Measurements from ENCODE around the gene FOXF1. TPM values are rescaled to one million over a fixed set of nuclear protein-coding genes. Genes with fewer than 3 reads are reported as not detected.

The FOXF1 gene
- total and polyA plus RNA-seq, 5 donors, result 0.14 to 0.84 (median 0.35) TPM

DNA sequence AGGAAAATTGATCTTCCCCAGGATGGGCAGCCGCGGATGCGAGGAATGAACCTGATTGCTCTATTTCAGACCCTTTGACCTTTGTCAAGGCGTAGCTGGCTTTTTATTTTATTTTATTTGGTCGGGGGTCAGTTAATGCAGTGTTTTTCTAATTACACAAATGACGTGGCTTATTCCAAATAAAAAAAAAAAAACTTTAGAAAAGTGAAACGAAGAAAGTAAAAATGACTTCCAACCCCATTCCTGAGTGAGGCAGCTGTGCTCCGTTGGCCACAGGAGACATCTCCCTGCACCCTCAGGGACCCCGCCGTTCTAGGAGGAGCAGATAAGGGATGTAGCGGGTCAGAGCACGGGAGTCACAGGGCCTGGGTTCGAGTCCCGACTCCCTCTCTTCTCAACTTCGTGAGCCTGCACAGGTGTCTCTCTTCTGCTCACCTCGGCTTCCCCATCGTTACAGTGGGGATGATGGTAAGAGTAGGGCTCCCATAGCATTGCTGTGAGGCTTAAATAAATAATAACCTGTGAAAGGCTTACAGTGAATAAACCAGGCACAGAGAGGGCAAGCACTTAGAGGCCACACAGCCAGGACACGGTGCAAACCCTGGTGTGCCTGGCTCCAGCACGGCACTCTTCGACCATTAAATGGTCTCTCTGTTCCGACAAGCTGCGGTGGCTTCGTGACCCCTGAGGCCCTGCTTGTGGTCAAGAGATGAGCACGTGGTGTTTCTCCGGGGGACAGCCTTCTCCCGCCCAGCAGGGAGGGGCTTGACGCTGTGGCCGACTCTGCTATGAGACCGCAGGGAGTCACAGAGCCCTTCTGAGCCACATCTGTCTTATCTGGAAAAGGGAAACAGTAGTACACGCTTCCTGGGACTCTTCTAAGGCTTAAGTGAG lies 10.2 kb downstream of the FOXF1 start:
- H3K4me1 ChIP-seq (ENCODE audit: control insufficient read depth, insufficient read depth, low read length), result no peaks in the 10 kb centered on the region

DNA sequence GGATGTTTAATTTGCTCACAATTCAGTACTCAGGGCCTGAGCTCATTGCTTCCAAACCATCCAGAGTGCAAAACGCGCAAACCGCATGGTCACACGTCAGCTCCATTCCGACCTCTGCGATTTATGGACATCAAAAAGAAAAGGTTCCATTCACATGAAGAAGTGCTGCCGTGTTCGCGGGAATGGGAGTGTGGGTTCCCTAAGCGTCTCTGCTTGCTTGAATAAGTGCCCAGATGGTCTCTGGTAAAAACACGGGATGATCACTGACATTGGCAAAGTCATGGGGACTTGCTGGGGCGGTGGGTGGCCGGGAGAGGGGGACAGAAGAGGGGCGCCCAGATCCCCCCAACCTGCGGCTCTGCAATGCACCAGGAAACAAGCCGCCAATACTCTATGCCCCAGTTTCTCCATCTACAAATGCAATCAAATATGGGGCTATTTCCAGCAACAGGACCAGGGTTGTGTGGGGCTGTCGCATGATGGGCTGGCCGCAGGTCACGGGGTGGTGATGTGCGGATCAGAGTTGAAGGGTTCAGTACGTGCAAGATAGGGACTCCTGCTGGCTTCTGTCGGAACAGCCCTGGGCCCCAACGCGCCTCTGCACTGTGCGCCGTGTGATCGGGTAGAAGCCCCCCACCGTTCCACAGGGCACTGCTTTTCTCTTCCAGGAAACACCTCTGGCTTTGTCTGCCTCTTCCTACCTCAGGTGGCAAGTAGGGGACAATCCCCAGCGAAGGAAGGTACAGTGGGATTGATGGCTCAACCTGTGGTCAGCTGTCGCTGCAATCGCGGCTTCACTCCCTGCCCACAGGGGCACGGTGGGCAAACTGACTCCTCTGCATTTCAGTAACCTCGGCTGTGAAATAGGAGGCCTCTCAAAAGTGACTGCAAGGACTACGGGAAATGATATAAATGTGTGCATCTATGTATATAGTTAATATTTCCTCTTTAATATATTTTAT lies 11.2 kb downstream of the FOXF1 start:
- H3K9me3 ChIP-seq (ENCODE audit: control insufficient read depth, low read length), result no peaks in the 10 kb centered on the region
- DNase-seq, result peak in 1 of 3 donors; percentile 31
- 75% methylated on average over 35 of the region's 35 CpGs for WGBS
- H3K27ac ChIP-seq (ENCODE audit: low read length), result no peak overlapping the region
- intact Hi-C loops (cut with DNase I), result no loop called here
- no peaks in the 10 kb centered on the region for H3K27me3 ChIP-seq (ENCODE audit: control insufficient read depth, insufficient read depth)
- no peak overlapping the region for H3K4me3 ChIP-seq (ENCODE audit: low read length)
- no peak for ATAC-seq
- no peaks in the 10 kb centered on the region for H3K4me1 ChIP-seq (ENCODE audit: control insufficient read depth, insufficient read depth, low read length)

More for the DNA sequence above, 10.2 kb downstream of the FOXF1 start:
- H3K9me3 ChIP-seq (ENCODE audit: control insufficient read depth, low read length), result no peaks in the 10 kb centered on the region
- H3K4me3 ChIP-seq (ENCODE audit: low read length), result no peak overlapping the region
- DNase-seq (peak in 1 of 3 donors; percentile 36), ATAC-seq (no peak)
- 39% methylated on average over 30 of the region's 30 CpGs for WGBS
- intact Hi-C loops (cut with DNase I), result loop anchor here in 1 of 4 donors (1.0 kb wide), 1 partner anchor 447 kb away; no protein-coding TSS in a partner anchor
- no peaks in the 10 kb centered on the region for H3K27me3 ChIP-seq (ENCODE audit: control insufficient read depth, insufficient read depth)
- no peak overlapping the region for H3K27ac ChIP-seq (ENCODE audit: low read length)

DNA sequence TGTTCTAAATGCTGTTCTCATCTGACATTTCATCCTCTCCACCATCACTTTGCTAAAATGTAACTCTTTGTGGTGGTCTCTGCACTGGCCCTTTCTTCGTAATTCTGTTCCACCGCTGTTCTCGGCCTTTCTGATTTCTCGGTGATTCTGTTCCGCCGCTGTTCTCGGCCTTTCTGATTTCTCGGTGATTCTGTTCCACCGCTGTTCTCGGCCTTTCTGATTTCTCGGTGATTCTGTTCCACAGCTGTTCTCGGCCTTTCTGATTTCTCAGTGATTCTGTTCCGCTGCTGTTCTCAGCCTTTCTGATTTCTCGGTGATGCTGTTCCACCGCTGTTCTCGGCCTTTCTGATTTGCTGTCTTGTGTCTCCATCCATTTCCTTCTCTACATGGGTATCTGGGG lies 12.3 kb downstream of the FOXF1 start:
- DNase-seq, result peak in 1 of 3 donors; percentile 19
- no peaks in the 10 kb centered on the region for H3K27me3 ChIP-seq (ENCODE audit: control insufficient read depth, insufficient read depth)
- no peak for ATAC-seq

DNA sequence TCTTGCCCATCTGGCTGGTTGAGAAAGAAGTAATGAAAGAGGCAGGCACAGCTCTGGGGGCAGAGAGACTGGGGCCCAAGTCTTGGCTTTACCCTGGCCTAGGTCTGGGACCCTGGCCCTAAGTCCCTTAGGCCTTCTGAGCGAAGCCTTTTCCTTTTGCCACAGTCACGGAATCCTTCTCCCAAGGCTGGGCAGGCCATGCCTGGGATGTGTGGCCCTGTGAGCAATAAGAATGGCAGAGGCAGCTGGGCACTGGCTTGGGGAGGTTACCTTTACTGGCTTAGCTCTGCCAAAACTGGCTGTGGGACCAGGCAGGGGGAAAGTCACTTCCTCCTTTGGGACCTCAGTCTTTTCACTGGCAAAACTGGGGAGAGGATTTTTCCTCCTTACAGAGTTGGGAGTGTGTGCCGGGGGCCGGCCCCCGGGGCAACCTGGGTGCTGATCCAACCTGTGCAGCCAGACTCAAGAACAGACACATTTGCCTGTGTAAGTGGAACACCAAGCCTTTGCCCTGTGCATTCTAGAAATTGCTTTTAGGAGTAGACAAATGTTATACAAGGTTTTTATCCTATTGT lies 12.9 kb downstream of the FOXF1 start:
- WGBS, result 75% methylated on average over 5 of the region's 5 CpGs
- intact Hi-C loops (cut with DNase I), result no loop called here
- H3K9me3 ChIP-seq (ENCODE audit: control insufficient read depth, low read length), result no peaks in the 10 kb centered on the region
- no peak overlapping the region for H3K4me3 ChIP-seq (ENCODE audit: low read length)
- H3K27ac ChIP-seq (ENCODE audit: low read length), result no peak overlapping the region
- H3K27me3 ChIP-seq (ENCODE audit: control insufficient read depth, insufficient read depth), result no peaks in the 10 kb centered on the region
- ATAC-seq (no peak), DNase-seq (peak in 1 of 3 donors; percentile 13)
- H3K4me1 ChIP-seq (ENCODE audit: control insufficient read depth, insufficient read depth, low read length), result no peaks in the 10 kb centered on the region

More for the DNA sequence above, 12.3 kb downstream of the FOXF1 start:
- intact Hi-C loops (cut with DNase I), result no loop called here
- H3K9me3 ChIP-seq (ENCODE audit: control insufficient read depth, low read length), result no peaks in the 10 kb centered on the region
- no peak overlapping the region for H3K4me3 ChIP-seq (ENCODE audit: low read length)
- no peaks in the 10 kb centered on the region for H3K4me1 ChIP-seq (ENCODE audit: control insufficient read depth, insufficient read depth, low read length)
- 93% methylated on average over 16 of the region's 16 CpGs for WGBS
- H3K27ac ChIP-seq (ENCODE audit: low read length), result no peak overlapping the region

DNA sequence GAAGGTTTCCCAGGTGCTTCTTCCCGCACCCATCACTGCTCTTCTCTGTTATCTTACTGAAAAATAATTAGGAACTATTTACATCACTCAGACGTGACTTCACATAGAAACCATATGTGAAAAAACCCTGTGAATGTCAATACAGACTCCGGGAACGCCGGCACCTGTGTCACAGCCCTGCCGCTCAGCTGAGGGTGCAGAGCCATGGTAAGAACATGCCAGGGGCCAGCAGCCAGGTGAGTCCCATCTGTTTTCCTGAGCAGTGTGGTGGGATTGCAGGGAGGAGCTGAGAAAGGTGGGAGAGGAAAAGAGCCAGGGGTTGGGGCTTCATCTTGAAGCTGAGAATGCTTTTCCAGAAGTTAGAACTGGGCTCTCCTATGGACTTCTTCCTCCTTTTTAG lies 13.7 kb downstream of the FOXF1 start:
- DNase-seq (peak in 1 of 3 donors; percentile 19), ATAC-seq (no peak)
- H3K9me3 ChIP-seq (ENCODE audit: control insufficient read depth, low read length), result no peaks in the 10 kb centered on the region
- H3K27me3 ChIP-seq (ENCODE audit: control insufficient read depth, insufficient read depth), result no peaks in the 10 kb centered on the region
- no peaks in the 10 kb centered on the region for H3K4me1 ChIP-seq (ENCODE audit: control insufficient read depth, insufficient read depth, low read length)
- no peak overlapping the region for H3K27ac ChIP-seq (ENCODE audit: low read length)
- 66% methylated on average over 6 of the region's 6 CpGs for WGBS
- intact Hi-C loops (cut with DNase I), result no loop called here
- H3K4me3 ChIP-seq (ENCODE audit: low read length), result no peak overlapping the region

DNA sequence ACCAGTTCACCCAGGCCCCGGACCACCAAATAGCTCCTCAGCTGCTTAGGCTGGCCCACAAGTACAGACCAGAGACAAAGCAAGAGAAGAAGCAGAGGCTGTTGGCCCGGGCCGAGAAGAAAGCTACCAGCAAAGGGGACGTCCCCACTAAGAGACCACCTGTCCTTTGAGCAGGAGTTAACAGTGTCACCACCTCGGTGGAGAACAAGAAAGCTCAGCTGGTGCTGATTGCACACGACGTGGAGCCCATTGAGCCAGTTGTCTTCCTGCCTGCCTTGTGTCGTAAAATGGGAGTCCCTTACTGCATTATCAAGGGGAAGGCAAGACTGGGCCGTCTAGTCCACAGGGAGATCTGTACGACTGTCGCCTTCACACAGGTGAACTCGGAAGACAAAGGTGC lies 15.4 kb downstream of the FOXF1 start:
- no peaks in the 10 kb centered on the region for H3K27me3 ChIP-seq (ENCODE audit: control insufficient read depth, insufficient read depth)
- DNase-seq, result peak in 1 of 3 donors; percentile 33
- 73% methylated on average over 12 of the region's 12 CpGs for WGBS
- no peaks in the 10 kb centered on the region for H3K9me3 ChIP-seq (ENCODE audit: control insufficient read depth, low read length)
- no peak for ATAC-seq
- no peaks in the 10 kb centered on the region for H3K4me1 ChIP-seq (ENCODE audit: control insufficient read depth, insufficient read depth, low read length)
- H3K27ac ChIP-seq (ENCODE audit: low read length), result no peak overlapping the region
- intact Hi-C loops (cut with DNase I), result no loop called here
- no peak overlapping the region for H3K4me3 ChIP-seq (ENCODE audit: low read length)

DNA sequence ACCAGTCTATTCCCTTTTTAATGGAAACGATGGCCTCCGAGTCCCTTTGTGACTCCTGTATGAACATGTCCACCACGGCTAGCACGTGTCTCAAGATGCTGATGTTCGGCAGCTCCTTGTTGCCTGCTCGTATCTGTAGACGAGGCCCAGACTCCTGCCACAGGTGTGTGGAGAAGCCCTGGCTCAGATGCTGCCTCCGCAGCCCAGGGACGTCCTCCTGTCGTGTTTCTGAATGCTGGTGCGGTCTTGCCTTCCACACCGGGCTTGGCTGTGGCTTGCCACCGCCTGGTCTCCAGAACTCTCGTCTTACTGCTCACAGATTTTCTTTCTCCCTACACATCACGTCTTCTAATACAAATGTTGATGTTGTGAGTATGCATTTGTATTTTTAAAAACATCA lies 17.0 kb downstream of the FOXF1 start:
- ATAC-seq (no peak), DNase-seq (no peak)
- Histone ChIP-seq H3K27ac (ENCODE audit: low read length) (no peak overlapping the region), H3K4me3 (ENCODE audit: low read length) (no peak overlapping the region), H3K27me3 (ENCODE audit: control insufficient read depth, insufficient read depth) (no peaks in the 10 kb centered on the region), H3K9me3 (ENCODE audit: control insufficient read depth, low read length) (no peaks in the 10 kb centered on the region), H3K4me1 (ENCODE audit: control insufficient read depth, insufficient read depth, low read length) (no peaks in the 10 kb centered on the region)
- WGBS, result 89% methylated on average over 15 of the region's 15 CpGs
- intact Hi-C loops (cut with DNase I), result no loop called here

DNA sequence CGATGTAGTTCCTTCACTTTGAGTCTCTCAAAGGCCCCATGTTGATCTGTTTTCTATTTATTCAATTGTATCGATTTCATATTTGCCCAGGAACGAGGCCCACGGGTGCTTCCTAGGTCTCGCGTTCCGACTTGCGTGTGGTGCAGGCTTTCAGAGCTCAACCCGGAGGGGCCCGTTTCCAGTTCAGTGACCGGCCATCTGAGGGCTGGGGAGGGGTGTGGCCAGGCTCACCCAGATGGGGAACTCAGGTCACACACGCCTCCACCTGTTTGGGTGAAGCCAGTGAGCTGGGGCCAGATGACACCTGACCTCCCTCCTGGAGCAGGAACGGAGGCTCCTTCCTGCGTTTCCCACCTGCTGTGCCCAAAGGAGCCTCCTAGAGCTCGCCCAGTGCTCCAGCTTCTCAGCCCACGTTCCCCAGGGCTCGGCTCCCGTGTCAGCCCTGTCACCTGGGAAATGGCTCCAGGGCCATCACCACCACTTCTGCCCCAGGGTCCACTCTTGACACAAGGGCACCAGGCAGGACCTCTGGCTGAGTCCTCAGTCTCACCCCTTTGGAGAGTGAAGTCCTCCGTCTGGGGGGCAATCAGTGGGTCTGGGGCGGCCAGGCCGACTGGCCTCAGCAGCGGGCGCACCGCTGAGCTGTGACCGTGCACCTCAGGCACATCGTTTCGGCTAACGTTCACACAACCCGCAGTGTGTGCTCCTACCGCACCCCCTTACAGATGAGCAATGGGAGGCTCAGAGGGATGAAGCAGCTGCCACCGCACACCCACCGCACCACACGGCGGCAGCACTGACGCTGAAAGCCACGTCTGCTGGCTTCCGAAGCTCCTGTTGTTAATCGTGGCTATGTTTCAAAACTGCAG lies 18.0 kb downstream of the FOXF1 start:
- Histone ChIP-seq H3K4me1 (ENCODE audit: control insufficient read depth, insufficient read depth, low read length) (no peaks in the 10 kb centered on the region), H3K27ac (ENCODE audit: low read length) (no peak overlapping the region), H3K27me3 (ENCODE audit: control insufficient read depth, insufficient read depth) (no peaks in the 10 kb centered on the region), H3K9me3 (ENCODE audit: control insufficient read depth, low read length) (no peaks in the 10 kb centered on the region), H3K4me3 (ENCODE audit: low read length) (no peak overlapping the region)
- DNase-seq (peak in 1 of 3 donors; percentile 40), ATAC-seq (no peak)
- intact Hi-C loops (cut with DNase I), result no loop called here
- 93% methylated on average over 38 of the region's 38 CpGs for WGBS

DNA sequence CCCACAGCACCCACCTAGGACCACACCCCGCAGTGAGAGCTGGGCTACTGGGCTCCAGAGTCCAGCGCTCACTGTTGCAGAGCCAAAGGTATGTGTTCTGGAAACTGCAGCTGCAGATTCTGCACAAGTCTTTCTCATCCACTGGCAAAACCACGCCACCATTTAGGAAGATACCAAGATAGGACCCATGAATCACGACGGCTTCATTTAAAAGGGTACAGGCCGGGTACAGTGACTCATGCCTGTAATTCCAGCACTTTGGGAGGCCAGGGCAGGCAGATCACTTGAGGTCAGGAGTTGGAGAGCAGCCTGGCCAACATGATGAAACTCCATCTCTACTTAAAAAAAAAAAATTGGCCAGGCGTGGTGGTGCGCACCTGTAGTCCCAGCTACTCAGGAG lies 18.8 kb downstream of the FOXF1 start:
- H3K4me3 ChIP-seq (ENCODE audit: low read length), result no peak overlapping the region
- no peak overlapping the region for H3K27ac ChIP-seq (ENCODE audit: low read length)
- 92% methylated on average over 8 of the region's 8 CpGs for WGBS
- intact Hi-C loops (cut with DNase I), result no loop called here
- no peak for ATAC-seq
- H3K27me3 ChIP-seq (ENCODE audit: control insufficient read depth, insufficient read depth), result no peaks in the 10 kb centered on the region
- no peaks in the 10 kb centered on the region for H3K4me1 ChIP-seq (ENCODE audit: control insufficient read depth, insufficient read depth, low read length)
- no peaks in the 10 kb centered on the region for H3K9me3 ChIP-seq (ENCODE audit: control insufficient read depth, low read length)
- DNase-seq, result peak in 1 of 3 donors; percentile 22
